ENCODE data around the gene PGLYRP3.
"Not testable (repeated sequence)": the region's sequence is repeated elsewhere in the genome, so short reads cannot be mapped to it uniquely, and the experiment has no call there.

The PGLYRP3 gene

GRCh38 chr1:153347049-153347448 is 34.3 kb upstream of the PGLYRP3 start:
- H3K4me1 ChIP-seq (ENCODE audit: control insufficient read depth, insufficient read depth, low read length); H3K4me3 ChIP-seq (ENCODE audit: low read length); H3K9me3 ChIP-seq (ENCODE audit: control insufficient read depth, low read length); H3K9ac ChIP-seq (ENCODE audit: low read length); H3K36me3 ChIP-seq (ENCODE audit: control insufficient read depth, insufficient read depth, low read length, severe bottlenecking); DNase-seq (ENCODE audit: low read depth): not testable (repeated sequence)
- H3K27me3 ChIP-seq (replicated peaks; ENCODE audit: control insufficient read depth, insufficient read depth, low read length): peaks cover 77% of the 10 kb centered on the region

- H3K4me1 ChIP-seq (ENCODE audit: control insufficient read depth, insufficient read depth, low read length): no peaks in the 10 kb centered on the region
- DNase-seq (ENCODE audit: low read depth): no peak
- no peak overlapping the region for H3K4me3 ChIP-seq (ENCODE audit: low read length)
- no peaks in the 10 kb centered on the region for H3K9me3 ChIP-seq (ENCODE audit: control insufficient read depth, low read length)
- peaks cover 83% of the 10 kb centered on the region for H3K27me3 ChIP-seq (replicated peaks; ENCODE audit: control insufficient read depth, insufficient read depth, low read length)
- H3K36me3 ChIP-seq (ENCODE audit: control insufficient read depth, insufficient read depth, low read length, severe bottlenecking): no peaks in the 10 kb centered on the region
- no peak overlapping the region for H3K9ac ChIP-seq (ENCODE audit: low read length)
Measured at GRCh38 chr1:153346077-153346723, 33.4 kb upstream of the PGLYRP3 start.

GRCh38 chr1:153345187-153346076 is 32.7 kb upstream of the PGLYRP3 start:
- H3K4me3 ChIP-seq (ENCODE audit: low read length): no peak overlapping the region
- H3K9me3 ChIP-seq (ENCODE audit: control insufficient read depth, low read length): no peaks in the 10 kb centered on the region
- H3K27me3 ChIP-seq (replicated peaks; ENCODE audit: control insufficient read depth, insufficient read depth, low read length): peaks cover 80% of the 10 kb centered on the region
- no peak overlapping the region for H3K9ac ChIP-seq (ENCODE audit: low read length)
- DNase-seq (ENCODE audit: low read depth): no peak
- no peaks in the 10 kb centered on the region for H3K4me1 ChIP-seq (ENCODE audit: control insufficient read depth, insufficient read depth, low read length)
- no peaks in the 10 kb centered on the region for H3K36me3 ChIP-seq (ENCODE audit: control insufficient read depth, insufficient read depth, low read length, severe bottlenecking)

DNA sequence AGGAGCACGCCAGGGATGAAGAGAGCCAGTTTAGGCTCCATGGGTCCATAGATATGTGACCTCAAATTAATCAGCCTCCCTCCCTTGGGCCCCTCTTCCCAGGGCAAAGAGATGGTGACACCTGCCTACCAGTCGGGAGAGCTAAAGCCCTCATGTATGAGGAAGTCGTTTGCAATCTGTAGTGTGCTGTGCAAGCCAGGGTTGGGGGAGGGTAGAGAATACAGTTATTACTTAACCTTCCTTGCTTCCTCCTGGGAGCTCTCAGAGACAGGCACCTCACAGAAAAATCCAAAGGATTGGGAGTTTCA is 31.9 kb upstream of the PGLYRP3 start:
- H3K9ac ChIP-seq (ENCODE audit: low read length): no peak overlapping the region
- H3K36me3 ChIP-seq (ENCODE audit: control insufficient read depth, insufficient read depth, low read length, severe bottlenecking): no peaks in the 10 kb centered on the region
- H3K4me3 ChIP-seq (ENCODE audit: low read length): no peak overlapping the region
- DNase-seq (ENCODE audit: low read depth): no peak
- peaks cover 78% of the 10 kb centered on the region for H3K27me3 ChIP-seq (replicated peaks; ENCODE audit: control insufficient read depth, insufficient read depth, low read length)
- H3K9me3 ChIP-seq (ENCODE audit: control insufficient read depth, low read length): no peaks in the 10 kb centered on the region
- no peaks in the 10 kb centered on the region for H3K4me1 ChIP-seq (ENCODE audit: control insufficient read depth, insufficient read depth, low read length)

DNA sequence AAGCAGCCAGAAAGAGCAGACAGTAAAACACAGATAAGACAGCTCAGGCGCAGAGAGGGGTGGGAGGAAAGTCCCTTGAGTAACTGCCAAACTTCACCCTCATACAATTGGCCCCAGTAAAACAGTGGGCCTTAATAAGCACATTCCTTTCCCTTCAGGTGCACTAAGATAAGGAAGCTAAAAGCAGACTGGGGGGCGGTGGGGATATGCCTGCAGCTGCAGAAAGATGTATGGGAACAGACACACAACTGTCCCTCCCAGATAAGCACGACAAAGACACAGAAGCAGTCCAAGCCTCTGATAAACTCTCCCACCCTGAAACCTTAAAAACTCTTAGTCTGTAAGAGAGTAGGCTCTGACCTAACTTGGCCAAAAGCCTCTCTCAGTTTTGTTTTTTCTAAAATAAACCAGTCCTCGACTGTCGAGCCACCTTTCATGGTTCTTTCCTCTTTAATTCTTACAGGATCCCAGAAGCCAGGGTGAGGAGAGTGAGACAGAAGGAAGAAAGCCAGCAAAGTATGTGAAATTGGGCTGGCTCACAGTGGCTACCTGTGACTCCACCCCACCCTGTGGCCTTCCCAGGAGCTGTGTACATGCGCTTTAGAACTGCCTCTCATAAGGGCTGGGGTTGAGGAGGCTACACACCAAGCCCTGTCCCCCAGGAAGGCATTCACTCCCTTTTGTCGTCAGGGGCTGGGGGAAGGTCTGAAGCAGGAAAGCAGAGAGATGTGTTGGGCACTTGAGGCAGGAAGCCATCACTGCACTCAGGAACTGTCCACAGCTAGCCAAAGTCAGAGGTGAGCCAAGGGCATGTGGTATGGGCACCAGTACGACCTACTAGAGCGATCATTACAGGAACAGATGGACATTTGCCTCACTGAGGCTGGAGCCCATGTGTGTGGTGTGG is 31.3 kb upstream of the PGLYRP3 start:
- Histone ChIP-seq H3K4me1 (ENCODE audit: control insufficient read depth, insufficient read depth, low read length) (no peaks in the 10 kb centered on the region), H3K36me3 (ENCODE audit: control insufficient read depth, insufficient read depth, low read length, severe bottlenecking) (no peaks in the 10 kb centered on the region), H3K27me3 (replicated peaks; ENCODE audit: control insufficient read depth, insufficient read depth, low read length) (peaks cover 73% of the 10 kb centered on the region), H3K9ac (ENCODE audit: low read length) (no peak overlapping the region), H3K4me3 (ENCODE audit: low read length) (no peak overlapping the region), H3K9me3 (ENCODE audit: control insufficient read depth, low read length) (no peaks in the 10 kb centered on the region)
- no peak for DNase-seq (ENCODE audit: low read depth)

DNA sequence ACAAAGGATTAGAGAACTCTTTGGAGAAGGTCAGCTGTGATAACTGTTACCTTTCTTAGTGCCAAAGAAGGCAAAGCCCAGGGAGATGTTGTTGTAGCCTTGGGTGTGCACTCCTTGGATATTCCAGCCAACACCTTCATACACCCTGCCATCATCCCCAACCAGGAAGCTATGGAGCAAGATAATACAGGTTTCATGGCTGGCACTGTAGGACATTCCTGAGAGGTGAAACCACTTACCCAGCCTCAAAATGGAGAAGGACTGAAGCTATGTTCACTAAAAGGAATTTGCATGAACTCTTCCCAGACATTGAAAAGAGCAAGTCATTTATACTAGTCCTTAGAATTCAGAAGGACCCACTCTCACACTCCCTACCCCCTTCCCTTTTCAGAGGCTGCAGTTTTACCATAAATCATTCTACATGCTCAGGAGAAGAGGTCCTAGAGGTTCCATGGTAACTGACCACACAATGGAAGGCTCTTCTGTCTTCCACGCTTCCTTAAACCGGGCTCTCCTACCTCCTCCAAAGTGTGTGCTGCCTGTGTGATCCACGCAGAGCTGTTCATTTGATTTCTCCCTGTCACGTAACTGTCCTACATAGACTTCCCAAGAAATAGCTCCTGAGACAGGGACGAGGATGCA is 30.4 kb upstream of the PGLYRP3 start:
- no peak overlapping the region for H3K9ac ChIP-seq (ENCODE audit: low read length)
- no peak overlapping the region for H3K4me3 ChIP-seq (ENCODE audit: low read length)
- no peaks in the 10 kb centered on the region for H3K9me3 ChIP-seq (ENCODE audit: control insufficient read depth, low read length)
- peaks cover 67% of the 10 kb centered on the region for H3K27me3 ChIP-seq (replicated peaks; ENCODE audit: control insufficient read depth, insufficient read depth, low read length)
- DNase-seq (ENCODE audit: low read depth): no peak
- no peaks in the 10 kb centered on the region for H3K4me1 ChIP-seq (ENCODE audit: control insufficient read depth, insufficient read depth, low read length)
- no peaks in the 10 kb centered on the region for H3K36me3 ChIP-seq (ENCODE audit: control insufficient read depth, insufficient read depth, low read length, severe bottlenecking)

- no peak overlapping the region for H3K9ac ChIP-seq (ENCODE audit: low read length)
- no peaks in the 10 kb centered on the region for H3K36me3 ChIP-seq (ENCODE audit: control insufficient read depth, insufficient read depth, low read length, severe bottlenecking)
- no peaks in the 10 kb centered on the region for H3K4me1 ChIP-seq (ENCODE audit: control insufficient read depth, insufficient read depth, low read length)
- peaks cover 68% of the 10 kb centered on the region for H3K27me3 ChIP-seq (replicated peaks; ENCODE audit: control insufficient read depth, insufficient read depth, low read length)
- DNase-seq (ENCODE audit: low read depth): no peak
- no peak overlapping the region for H3K4me3 ChIP-seq (ENCODE audit: low read length)
- H3K9me3 ChIP-seq (ENCODE audit: control insufficient read depth, low read length): no peaks in the 10 kb centered on the region
Measured at GRCh38 chr1:153342178-153342577, 29.4 kb upstream of the PGLYRP3 start.

DNA sequence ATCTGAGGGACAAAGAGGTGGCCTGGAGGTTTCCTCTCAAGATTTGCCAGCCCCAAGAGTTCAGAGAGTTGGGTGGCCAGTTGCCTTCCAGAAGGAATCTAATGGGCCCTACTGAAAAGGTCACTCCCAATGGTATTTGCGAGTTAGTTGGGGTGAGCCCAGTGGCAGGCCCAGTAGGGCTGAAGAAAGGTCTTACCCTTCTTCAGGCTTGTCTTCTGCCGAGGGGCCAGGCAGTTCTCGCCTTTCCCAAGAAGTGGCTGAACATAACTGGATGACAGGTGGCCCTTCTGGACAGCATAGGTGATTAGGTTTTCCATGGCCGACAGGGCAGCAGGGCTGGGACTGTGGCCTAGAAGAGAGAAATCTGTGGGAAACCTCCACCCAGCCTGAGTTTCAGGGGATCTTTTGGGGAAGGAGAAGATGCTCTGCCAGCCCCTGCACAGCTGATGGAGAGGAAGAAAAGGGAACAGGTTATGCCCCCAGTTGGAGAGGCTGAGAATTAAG is 28.7 kb upstream of the PGLYRP3 start:
- Histone ChIP-seq H3K4me3 (ENCODE audit: low read length) (no peak overlapping the region), H3K9me3 (ENCODE audit: control insufficient read depth, low read length) (no peaks in the 10 kb centered on the region), H3K9ac (ENCODE audit: low read length) (no peak overlapping the region), H3K36me3 (ENCODE audit: control insufficient read depth, insufficient read depth, low read length, severe bottlenecking) (no peaks in the 10 kb centered on the region), H3K4me1 (ENCODE audit: control insufficient read depth, insufficient read depth, low read length) (no peaks in the 10 kb centered on the region), H3K27me3 (replicated peaks; ENCODE audit: control insufficient read depth, insufficient read depth, low read length) (peaks cover 63% of the 10 kb centered on the region)
- DNase-seq (ENCODE audit: low read depth): no peak

DNA sequence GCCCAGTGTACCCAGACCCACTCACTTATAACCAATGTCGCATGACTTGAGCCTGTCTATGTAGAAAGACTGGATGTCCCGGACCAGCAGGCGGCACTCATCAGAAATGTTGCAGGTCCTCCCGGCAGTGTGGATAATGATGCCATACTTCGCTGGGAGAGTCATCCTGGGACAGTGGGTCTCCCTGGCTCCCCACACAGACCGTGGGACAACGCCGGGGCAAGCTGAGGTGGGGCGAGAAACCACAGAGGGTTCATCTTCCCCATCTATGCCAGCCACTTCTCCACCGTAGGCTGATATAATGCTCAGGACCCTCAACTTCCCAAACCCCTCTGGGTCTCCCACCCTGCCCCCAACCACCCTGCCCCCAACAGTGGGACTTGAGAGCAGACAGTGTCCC is 27.6 kb upstream of the PGLYRP3 start:
- H3K4me1 ChIP-seq (ENCODE audit: control insufficient read depth, insufficient read depth, low read length): no peaks in the 10 kb centered on the region
- H3K27me3 ChIP-seq (replicated peaks; ENCODE audit: control insufficient read depth, insufficient read depth, low read length): peaks cover 53% of the 10 kb centered on the region
- no peaks in the 10 kb centered on the region for H3K36me3 ChIP-seq (ENCODE audit: control insufficient read depth, insufficient read depth, low read length, severe bottlenecking)
- DNase-seq (ENCODE audit: low read depth): no peak
- H3K4me3 ChIP-seq (ENCODE audit: low read length): no peak overlapping the region
- H3K9me3 ChIP-seq (ENCODE audit: control insufficient read depth, low read length): no peaks in the 10 kb centered on the region
- H3K9ac ChIP-seq (ENCODE audit: low read length): no peak overlapping the region

DNA sequence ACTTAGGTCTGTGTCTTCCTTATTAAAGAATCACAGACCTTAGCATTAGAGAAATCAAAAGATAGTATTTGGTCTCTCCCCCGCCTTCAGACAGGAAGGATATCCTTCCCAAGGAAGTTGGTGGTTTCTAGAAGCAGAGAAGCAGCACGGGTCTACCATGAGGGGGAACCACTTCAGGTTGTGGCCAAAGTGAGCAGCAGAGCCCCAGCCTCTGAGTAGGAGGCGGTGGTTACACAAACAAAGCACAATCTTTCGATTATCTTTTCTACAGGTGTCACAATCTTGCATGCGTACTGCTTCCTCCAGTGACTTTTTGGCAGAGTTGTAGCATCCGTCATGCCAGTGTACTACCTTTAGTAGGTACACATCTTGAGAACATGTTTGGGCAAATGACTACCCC is 27.1 kb upstream of the PGLYRP3 start:
- no peaks in the 10 kb centered on the region for H3K9me3 ChIP-seq (ENCODE audit: control insufficient read depth, low read length)
- H3K27me3 ChIP-seq (replicated peaks; ENCODE audit: control insufficient read depth, insufficient read depth, low read length): peaks cover 53% of the 10 kb centered on the region
- no peak overlapping the region for H3K9ac ChIP-seq (ENCODE audit: low read length)
- H3K4me1 ChIP-seq (ENCODE audit: control insufficient read depth, insufficient read depth, low read length): no peaks in the 10 kb centered on the region
- no peaks in the 10 kb centered on the region for H3K36me3 ChIP-seq (ENCODE audit: control insufficient read depth, insufficient read depth, low read length, severe bottlenecking)
- DNase-seq (ENCODE audit: low read depth): no peak
- no peak overlapping the region for H3K4me3 ChIP-seq (ENCODE audit: low read length)

Data from adipocyte (in vitro differentiated cells).